A673 (cell line): Measurements from ENCODE around the gene KIF24.

ENCODE experiments used
- CTCF ChIP-seq: fragments of 300-800, 200-600 bp; sonication (generic); conservative IDR thresholded peaks from 2 replicates; pipeline ENCODE4 v1.5.1; 2017; ENCODE audit warnings: low read depth, mild to moderate bottlenecking, antibody characterized with exemption, low read length, moderate library complexity, mixed read lengths
- EZH2 ChIP-seq: fragments of 200-600 bp; sonication (generic); IDR thresholded peaks from 2 replicates; pipeline ENCODE4 v1.6.1; 2017; ENCODE audit warnings: borderline replicate concordance, low read depth, mild to moderate bottlenecking, mixed read lengths, antibody characterized with exemption, low read length; ENCODE audit not compliant: poor library complexity, severe bottlenecking

- TF ChIP-seq CTCF (no peak), EZH2 (no peak)
Observed at GRCh38 chr9:34335376-34335775, 6.3 kb upstream of the KIF24 start.
